ENCODE results near the gene NTM. TPM values are rescaled to one million over a fixed set of nuclear protein-coding genes. Genes with fewer than 3 reads are reported as not detected.

The NTM gene
- total RNA-seq, 2 donors from 2014 or later = 1.7 to 3.6 TPM

DNA sequence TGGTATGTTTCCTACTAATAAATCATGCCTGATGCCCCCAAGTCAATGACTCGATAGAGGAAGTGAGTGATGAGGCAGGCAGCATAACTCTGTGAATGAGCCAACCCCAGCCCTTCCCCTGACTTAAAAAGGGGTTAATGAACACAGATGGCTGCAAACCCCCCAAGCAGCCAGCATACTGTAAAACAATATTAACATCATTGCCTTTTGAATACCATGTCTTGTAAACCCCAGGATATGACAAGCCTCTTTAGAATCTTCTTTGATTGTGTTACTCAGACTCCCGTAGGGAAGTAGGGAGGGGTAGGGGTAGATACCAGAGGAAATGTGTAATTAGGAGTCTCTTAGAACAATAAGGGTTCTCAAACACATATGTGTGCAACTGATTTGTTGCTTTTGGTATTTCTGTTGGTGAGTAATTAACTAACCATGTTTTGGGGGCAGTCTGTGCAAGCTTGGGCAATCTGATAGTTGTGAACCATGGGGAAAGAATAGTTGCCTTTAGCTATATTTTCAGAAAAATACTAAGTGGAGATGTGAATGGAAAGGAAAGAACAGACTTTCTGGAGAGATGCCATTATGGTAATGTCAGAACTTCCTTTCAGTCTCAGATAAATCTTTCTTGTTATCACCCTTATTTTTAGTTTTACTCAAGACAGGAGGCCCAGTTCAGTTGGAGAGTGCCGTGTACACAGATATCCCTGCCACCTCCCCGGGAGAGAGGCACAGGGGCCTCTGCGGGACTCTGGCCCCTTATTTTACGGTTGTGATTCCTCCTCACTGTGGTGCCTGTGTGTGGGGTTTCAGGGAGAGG, 701.8 kb downstream of the NTM start:
- Mint-ChIP-seq H3K4me3 (no peak overlapping the region), H3K27ac (no peak overlapping the region), H3K9me3 (peaks cover 10% of the 10 kb centered on the region), H3K4me1 (peaks cover 8% of the 10 kb centered on the region), H3K36me3 (ENCODE audit: low read depth) (no peaks in the 10 kb centered on the region), H3K27me3 (ENCODE audit: insufficient read depth) (no peaks in the 10 kb centered on the region)
- Histone ChIP-seq H3K36me3 (ENCODE audit: control insufficient read depth, insufficient read depth, low read length) (no peaks in the 10 kb centered on the region), H3K4me3 (ENCODE audit: low read length) (no peak overlapping the region), H3K9me3 (ENCODE audit: control insufficient read depth, low read length) (no peaks in the 10 kb centered on the region), H3K9ac (ENCODE audit: extremely low read depth, low read length, poor library complexity, severe bottlenecking) (no peak overlapping the region), H3K27ac (ENCODE audit: low read depth, low read length) (peak overlapping the region; percentile 58), H3K4me1 (ENCODE audit: control insufficient read depth, insufficient read depth, low read length) (no peaks in the 10 kb centered on the region), H3K27me3 (ENCODE audit: control insufficient read depth, insufficient read depth, low read length, poor library complexity, severe bottlenecking) (no peaks in the 10 kb centered on the region)
- TF ChIP-seq, protein P1, sequence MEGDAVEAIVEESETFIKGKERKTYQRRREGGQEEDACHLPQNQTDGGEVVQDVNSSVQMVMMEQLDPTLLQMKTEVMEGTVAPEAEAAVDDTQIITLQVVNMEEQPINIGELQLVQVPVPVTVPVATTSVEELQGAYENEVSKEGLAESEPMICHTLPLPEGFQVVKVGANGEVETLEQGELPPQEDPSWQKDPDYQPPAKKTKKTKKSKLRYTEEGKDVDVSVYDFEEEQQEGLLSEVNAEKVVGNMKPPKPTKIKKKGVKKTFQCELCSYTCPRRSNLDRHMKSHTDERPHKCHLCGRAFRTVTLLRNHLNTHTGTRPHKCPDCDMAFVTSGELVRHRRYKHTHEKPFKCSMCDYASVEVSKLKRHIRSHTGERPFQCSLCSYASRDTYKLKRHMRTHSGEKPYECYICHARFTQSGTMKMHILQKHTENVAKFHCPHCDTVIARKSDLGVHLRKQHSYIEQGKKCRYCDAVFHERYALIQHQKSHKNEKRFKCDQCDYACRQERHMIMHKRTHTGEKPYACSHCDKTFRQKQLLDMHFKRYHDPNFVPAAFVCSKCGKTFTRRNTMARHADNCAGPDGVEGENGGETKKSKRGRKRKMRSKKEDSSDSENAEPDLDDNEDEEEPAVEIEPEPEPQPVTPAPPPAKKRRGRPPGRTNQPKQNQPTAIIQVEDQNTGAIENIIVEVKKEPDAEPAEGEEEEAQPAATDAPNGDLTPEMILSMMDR (conservative IDR thresholded peaks at IDR 0.05) = no peak
- WGBS, 2 experiments (ENCODE audit: insufficient coverage in 1 of 2, insufficient read length in 1 of 2) = 40 to 79% methylated on average over 1 to 6 of the region's 6 CpGs
- no peak for DNase-seq

DNA sequence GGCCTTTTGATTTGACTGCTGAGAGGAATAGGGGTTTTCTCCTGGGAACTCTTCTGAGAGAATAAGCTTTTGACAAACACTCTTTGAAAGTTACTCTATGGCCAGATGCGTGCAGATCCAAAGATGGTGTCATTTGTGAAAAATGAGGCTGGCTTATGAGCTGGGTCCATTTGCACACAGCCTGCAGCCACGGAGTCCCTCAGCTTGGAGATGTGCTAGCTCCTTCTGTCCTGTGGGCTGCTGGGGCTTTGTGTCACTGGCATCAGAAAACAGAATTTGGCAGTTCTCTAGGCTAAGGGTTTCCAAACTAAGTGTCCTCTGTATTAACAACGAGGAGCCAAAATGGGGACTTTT, 702.4 kb downstream of the NTM start:
- no peaks in the 10 kb centered on the region for H3K36me3 Mint-ChIP-seq (ENCODE audit: low read depth)
- Histone ChIP-seq H3K27me3 (ENCODE audit: control insufficient read depth, insufficient read depth, low read length, poor library complexity, severe bottlenecking) (no peaks in the 10 kb centered on the region), H3K4me3 (ENCODE audit: low read length) (no peak overlapping the region), H3K36me3 (ENCODE audit: control insufficient read depth, insufficient read depth, low read length) (no peaks in the 10 kb centered on the region), H3K9me3 (ENCODE audit: control insufficient read depth, low read length) (no peaks in the 10 kb centered on the region), H3K4me1 (ENCODE audit: control insufficient read depth, insufficient read depth, low read length) (no peaks in the 10 kb centered on the region), H3K27ac (ENCODE audit: low read depth, low read length) (no peak overlapping the region), H3K9ac (ENCODE audit: extremely low read depth, low read length, poor library complexity, severe bottlenecking) (no peak overlapping the region)
- peaks cover 8% of the 10 kb centered on the region for H3K4me1 Mint-ChIP-seq
- no peak overlapping the region for H3K27ac Mint-ChIP-seq
- H3K9me3 Mint-ChIP-seq = peaks cover 10% of the 10 kb centered on the region
- no peak for DNase-seq
- no peaks in the 10 kb centered on the region for H3K27me3 Mint-ChIP-seq (ENCODE audit: insufficient read depth)
- H3K4me3 Mint-ChIP-seq = no peak overlapping the region
- 85 to 87% methylated on average over 2 to 3 of the region's 3 CpGs for WGBS, 2 experiments (ENCODE audit: insufficient coverage in 1 of 2, insufficient read length in 1 of 2)
- TF ChIP-seq, protein P1 (conservative IDR thresholded peaks at IDR 0.05) = no peak

DNA sequence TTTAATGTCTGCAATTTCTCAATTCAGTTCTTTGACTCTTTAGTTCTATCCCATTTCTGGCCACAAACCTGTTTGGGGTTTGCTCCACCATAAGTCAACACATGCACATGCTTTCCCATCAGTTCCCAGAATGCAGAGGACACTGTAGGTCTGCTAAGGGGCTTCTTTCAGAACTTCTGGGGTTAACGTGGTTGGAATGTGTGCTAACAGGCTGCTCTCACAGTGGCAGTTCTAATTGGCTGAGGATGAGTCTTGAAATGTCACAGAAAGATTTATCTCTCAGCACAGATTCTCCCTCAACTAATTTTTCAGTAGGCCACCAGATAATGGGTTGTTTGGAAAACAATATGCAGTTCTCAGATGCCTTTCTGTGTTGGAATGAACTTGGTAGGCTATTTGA, 703.4 kb downstream of the NTM start:
- Mint-ChIP-seq H3K4me1 (peaks cover 8% of the 10 kb centered on the region), H3K36me3 (ENCODE audit: low read depth) (no peaks in the 10 kb centered on the region), H3K27me3 (ENCODE audit: insufficient read depth) (no peaks in the 10 kb centered on the region), H3K27ac (no peak overlapping the region), H3K9me3 (peaks cover 10% of the 10 kb centered on the region), H3K4me3 (no peak overlapping the region)
- TF ChIP-seq, protein P1 (conservative IDR thresholded peaks at IDR 0.05) = no peak
- no peak for DNase-seq
- no peak overlapping the region for H3K9ac ChIP-seq (ENCODE audit: extremely low read depth, low read length, poor library complexity, severe bottlenecking)
- H3K4me1 ChIP-seq (ENCODE audit: control insufficient read depth, insufficient read depth, low read length) = no peaks in the 10 kb centered on the region
- no peak overlapping the region for H3K4me3 ChIP-seq (ENCODE audit: low read length)
- H3K36me3 ChIP-seq (ENCODE audit: control insufficient read depth, insufficient read depth, low read length) = no peaks in the 10 kb centered on the region
- no peaks in the 10 kb centered on the region for H3K9me3 ChIP-seq (ENCODE audit: control insufficient read depth, low read length)
- H3K27ac ChIP-seq (ENCODE audit: low read depth, low read length) = no peak overlapping the region
- no peaks in the 10 kb centered on the region for H3K27me3 ChIP-seq (ENCODE audit: control insufficient read depth, insufficient read depth, low read length, poor library complexity, severe bottlenecking)
- WGBS, 2 experiments (ENCODE audit: insufficient coverage in 1 of 2, insufficient read length in 1 of 2) = 88 to 100% methylated on average over 1 of the region's 1 CpG
